Uterus (tissue), 2 donors: ENCODE results near the gene PHYKPL.

ENCODE experiments used
- CTCF ChIP-seq, 4 experiments: fragments of 200-600 bp in 2 of 4; fragments of 450-650 bp in 2 of 4; sonication (generic) in 2 of 4; IDR thresholded peaks; one replicate each; pipeline ENCODE4 v1.5.1; 2016 to 2019; ENCODE audit warnings: antibody characterized with exemption in 4 of 4, mild to moderate bottlenecking in 2 of 4, moderate library complexity in 1 of 4
- POLR2A ChIP-seq, 2 donors: fragments of 450-650 bp; IDR thresholded peaks; one replicate each; pipeline ENCODE4 v1.6.1; 2016; ENCODE audit warnings: antibody characterized with exemption in 2 of 2, mild to moderate bottlenecking in 1 of 2, moderate library complexity in 1 of 2

- TF ChIP-seq POLR2A (IDR thresholded peaks at IDR 0.05) (no peak), CTCF (IDR thresholded peaks at IDR 0.05) (no peak)
These were observed 3.0 kb upstream of the PHYKPL start for GRCh38 chr5:178235588-178235974.
